K562 (cell line): Measurements from ENCODE around the gene SMIM35. TPM values are rescaled to one million over a fixed set of nuclear protein-coding genes. Genes with fewer than 3 reads are reported as not detected.

Experiments used
- CTBP1 ChIP-seq: fragments of 450-650 bp; IDR thresholded peaks from 2 replicates; pipeline ENCODE4 v1.6.1; 2016; ENCODE audit warnings: borderline replicate concordance
- FOXP1 ChIP-seq: sonication (generic); formaldehyde crosslinking; IDR thresholded peaks from 2 replicates; pipeline ENCODE4 v1.8.0; 2022; ENCODE audit warnings: mild to moderate bottlenecking, missing genetic modification reagents
- GATA2 ChIP-seq: sonication (generic); formaldehyde crosslinking; IDR thresholded peaks from 2 replicates; pipeline ENCODE4 v1.4.0; 2020; ENCODE audit warnings: mild to moderate bottlenecking, missing genetic modification reagents
- HINFP ChIP-seq: fragments of 450-650 bp; conservative IDR thresholded peaks from 2 replicates; pipeline ENCODE4 v1.6.1; 2016; ENCODE audit warnings: missing genetic modification characterization, low read depth, mild to moderate bottlenecking, control low read depth, missing compliant biosample characterization
- PKNOX1 ChIP-seq: fragments of 450-650 bp; IDR thresholded peaks from 2 replicates; pipeline ENCODE4 v1.6.1; 2016
- ZBTB7A ChIP-seq: IDR thresholded peaks from 2 replicates; pipeline ENCODE4 v1.6.1; 2011; ENCODE audit warnings: low read depth, mild to moderate bottlenecking, low read length, moderate library complexity, borderline replicate concordance; ENCODE audit not compliant: control insufficient read depth
- polyA plus RNA-seq, 8 experiments: library from polyadenylated mRNA; depleted of rRNA in 4 of 8; stranded (reverse) in 5 of 8; unstranded in 3 of 8; fragments of >200 nt; fragmentation: Nextera tagmentation in 2 of 8; fragmentation: Illumina TruSeq in 1 of 8; extraction: Ambion mirVana in 2 of 8; extraction: Trizol in 1 of 8; gene quantifications; 2 replicates each; pipeline versions ENCODE4 v1.2.1 to v1.2.3, GENCODE V29; 2011 to 2014; ENCODE audit warnings: inconsistent platforms in 1 of 8, missing spikeins in 1 of 8
- total RNA-seq, 7 experiments: library from RNA; depleted of rRNA in 6 of 7; stranded (reverse); fragments of >200 nt in 6 of 7; fragmentation: Illumina TruSeq in 2 of 7; extraction: Trizol in 2 of 7; gene quantifications; 2 replicates each; pipeline versions ENCODE4 v1.2.1 to v1.2.3, GENCODE V29; 2011 to 2021; ENCODE audit warnings: low replicate concordance in 1 of 7

Gene SMIM35
- total and polyA plus RNA-seq, 9 of the 15 experiments (the other 6 are each of a cell fraction or from before 2014, with no cell fraction given) = 0.03 TPM; not detected in 7

GRCh38 chr11:118052581-118053206 is 34.1 kb downstream of the SMIM35 start (continued):
- TF ChIP-seq HINFP (peak; percentile 97), CTBP1 (0 out of 2 replicates have a peak, but pooled peaks have one; percentile 3), PKNOX1 (0 out of 2 replicates have a peak, but pooled peaks have one; percentile 8), ZBTB7A (peak; percentile 26; the same call in 1 of the 2 replicates), GATA2 (CRISPR knock-in tag) (peak; percentile 35; the same call in 1 of the 2 replicates), FOXP1 (no peak)
